Body of pancreas (tissue), 4 donors: ENCODE measurements around the gene HLA-DRA. TPM values are rescaled to one million over a fixed set of nuclear protein-coding genes. Genes with fewer than 3 reads are reported as not detected.

Experiments
- ATAC-seq: fragments of 150-250 bp; one replicate; pipeline ENCODE4 v1.9.1; 2016
- DNase-seq, 4 donors: peaks; one replicate each; pipeline ENCODE4 v3.0.0-alpha.2; 2019
- H3K27ac ChIP-seq, 4 donors: fragments of 200-600 bp; sonication (generic); 1 replicate in 3 of 4; 2 replicates in 1 of 4; pipeline versions ENCODE4 v1.5.1 to v1.6.1; 2016 to 2019; ENCODE audit warnings: mild to moderate bottlenecking in 1 of 4, mixed read lengths in 1 of 4, moderate library complexity in 1 of 4
- H3K27me3 ChIP-seq, 2 donors: fragments of 200-600 bp; sonication (generic); one replicate each; pipeline ENCODE4 v1.6.0; 2016; ENCODE audit warnings: mild to moderate bottlenecking in 1 of 2
- H3K36me3 ChIP-seq, 2 donors: fragments of 200-600 bp; sonication (generic); replicated peaks in 1 of 2; 2 replicates each; pipeline ENCODE4 v1.5.1; 2016; ENCODE audit warnings: low read depth in 2 of 2; ENCODE audit not compliant: insufficient read depth in 1 of 2
- H3K4me1 ChIP-seq: fragments of 200-600 bp; sonication (generic); one replicate; pipeline ENCODE4 v1.6.0; 2016
- H3K4me3 ChIP-seq, 2 donors: fragments of 200-600 bp; sonication (generic); 1 replicate in 1 of 2; 2 replicates in 1 of 2; pipeline ENCODE4 v1.5.1; 2016 to 2019
- H3K9me3 ChIP-seq, 3 donors: fragments of 200-600 bp; sonication (generic); 1 replicate in 2 of 3; 2 replicates in 1 of 3; pipeline ENCODE4 v1.5.1; 2016
- CTCF ChIP-seq, 7 experiments: fragments of 450-650 bp in 4 of 7; fragments of 200-600 bp in 3 of 7; sonication (generic) in 3 of 7; IDR thresholded peaks; one replicate each; pipeline ENCODE4 v1.5.1; 2016 to 2019; ENCODE audit warnings: antibody characterized with exemption in 7 of 7
- POLR2A ChIP-seq, 3 donors: fragments of 450-650 bp; IDR thresholded peaks; one replicate each; pipeline ENCODE4 v1.6.1; 2016; ENCODE audit warnings: antibody characterized with exemption in 3 of 3, mild to moderate bottlenecking in 2 of 3
- WGBS, 2 donors: methylation state at CpG; one replicate each; pipeline ENCODE4 v1.1.5; 2017; 5-methylcytosine and 5-hydroxymethylcytosine counted together
- intact Hi-C: fragments of 100-400 bp; cut with DNase I; formaldehyde crosslinking; loops from one replicate; pipeline ENCODE4 v1.15.1; 2023
- total RNA-seq, 2 donors: library from RNA; depleted of rRNA; stranded (reverse); fragments of >200 nt; gene quantifications; one replicate each; pipeline ENCODE4 v1.1.0, GENCODE V29; 2016

The HLA-DRA gene
- total RNA-seq, 2 donors from 2014 or later: 20.1 to 129 TPM

- H3K4me3 ChIP-seq: no peak overlapping the region
- intact Hi-C loops: loop anchor here (5.0 kb wide), 1 partner anchor 379 kb away; no protein-coding TSS in a partner anchor
- 3 to 5% methylated on average over 11 of the region's 11 CpGs for WGBS, 2 donors
- H3K9me3 ChIP-seq: no peaks in the 10 kb centered on the region
- no peaks in the 10 kb centered on the region for H3K4me1 ChIP-seq
- TF ChIP-seq POLR2A (IDR thresholded peaks at IDR 0.05): no peak
- TF ChIP-seq CTCF (IDR thresholded peaks at IDR 0.05): peak; percentile 77 to 97 (median 90)
- no peaks in the 10 kb centered on the region for H3K36me3 ChIP-seq
- peaks cover 0 to 11% of the 10 kb centered on the region in 2 donors for H3K27me3 ChIP-seq
- ATAC-seq (peak; percentile 67), DNase-seq (peak; percentile 75 to 78 (median 76))
- no peak overlapping the region for H3K27ac ChIP-seq
These were observed 26.1 kb upstream of the HLA-DRA start for GRCh38 chr6:32413427-32414047.

DNA sequence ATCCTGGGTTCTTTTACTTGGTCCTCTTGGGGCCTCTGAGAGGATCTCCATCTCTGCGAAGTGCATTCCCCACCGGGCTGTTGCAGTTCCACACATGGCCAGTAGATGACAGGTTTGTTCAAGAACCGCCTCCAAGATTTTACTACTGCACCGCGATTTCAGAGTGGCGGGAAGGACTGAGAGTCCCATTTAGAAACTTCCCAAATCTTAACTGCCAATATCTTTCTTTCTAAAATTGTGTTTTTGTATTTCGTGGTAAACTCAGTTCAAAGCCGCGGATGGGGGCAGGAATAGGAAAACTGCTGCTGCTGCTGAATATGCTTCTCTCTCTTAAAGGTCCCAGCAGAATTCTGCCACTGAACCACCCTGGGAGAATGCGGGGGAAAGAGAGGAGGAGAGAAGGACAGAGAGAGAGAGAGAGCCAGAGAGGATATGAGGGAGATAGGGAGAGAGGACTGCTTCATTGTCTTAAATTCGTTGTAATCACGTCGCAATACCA lies 24.1 kb upstream of the HLA-DRA start:
- H3K27me3 ChIP-seq: peaks cover 0 to 5% of the 10 kb centered on the region in 2 donors
- TF ChIP-seq CTCF (IDR thresholded peaks at IDR 0.05): peak; percentile 85 to 100 (median 91)
- TF ChIP-seq POLR2A (IDR thresholded peaks at IDR 0.05): no peak
- no peak overlapping the region for H3K27ac ChIP-seq
- DNase-seq (peak; percentile 72 to 82 (median 78)), ATAC-seq (peak; percentile 90)
- no peaks in the 10 kb centered on the region for H3K36me3 ChIP-seq
- H3K4me3 ChIP-seq: no peak overlapping the region
- intact Hi-C loops: loop anchor here (5.0 kb wide), 1 partner anchor 287 kb away; no protein-coding TSS in a partner anchor
- WGBS, 2 donors: 5 to 6% methylated on average over 13 of the region's 13 CpGs
- H3K4me1 ChIP-seq: no peaks in the 10 kb centered on the region
- no peaks in the 10 kb centered on the region for H3K9me3 ChIP-seq

DNA sequence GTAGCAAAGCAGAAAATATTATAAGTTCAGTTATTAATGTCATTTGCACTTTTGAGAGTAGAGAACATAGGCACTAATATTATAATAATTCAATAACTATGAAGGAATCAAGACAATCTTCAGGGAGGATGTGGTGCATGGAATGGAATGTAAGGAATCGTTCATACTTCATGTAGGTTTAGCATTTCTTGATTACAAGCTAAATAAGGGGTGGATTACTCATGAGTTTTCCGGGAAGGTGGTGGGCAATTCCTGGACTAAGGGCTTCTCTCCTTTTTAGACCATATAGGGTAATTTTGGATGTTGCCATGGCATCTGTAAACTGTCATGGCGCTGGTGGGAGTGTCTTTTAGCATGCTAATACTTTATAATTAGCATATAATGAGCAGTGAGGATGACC lies 23.7 kb upstream of the HLA-DRA start:
- no peak overlapping the region for H3K4me3 ChIP-seq
- no peaks in the 10 kb centered on the region for H3K36me3 ChIP-seq
- no peak for TF ChIP-seq CTCF (IDR thresholded peaks at IDR 0.05)
- no peak overlapping the region for H3K27ac ChIP-seq
- no peak for DNase-seq
- H3K27me3 ChIP-seq: peaks cover 0 to 5% of the 10 kb centered on the region in 2 donors
- no peaks in the 10 kb centered on the region for H3K4me1 ChIP-seq
- no peak for ATAC-seq
- intact Hi-C loops: loop anchor here (5.0 kb wide), 1 partner anchor 286 kb away; no protein-coding TSS in a partner anchor
- WGBS, 2 donors: 52 to 66% methylated on average over 3 of the region's 3 CpGs
- no peaks in the 10 kb centered on the region for H3K9me3 ChIP-seq

- TF ChIP-seq POLR2A (IDR thresholded peaks at IDR 0.05): no peak
- TF ChIP-seq CTCF (IDR thresholded peaks at IDR 0.05): no peak
- intact Hi-C loops: no loop called here
- Histone ChIP-seq H3K9me3 (no peaks in the 10 kb centered on the region), H3K4me1 (no peaks in the 10 kb centered on the region), H3K27me3 (no peaks in the 10 kb centered on the region), H3K4me3 (no peak overlapping the region), H3K27ac (no peak overlapping the region), H3K36me3 (no peaks in the 10 kb centered on the region)
- ATAC-seq (no peak), DNase-seq (no peak)
- WGBS, 2 donors: 95 to 99% methylated on average over 3 of the region's 3 CpGs
These were observed 14.9 kb upstream of the HLA-DRA start for GRCh38 chr6:32424589-32425300.
